ENCODE measurements around the gene BTBD2.

DNA sequence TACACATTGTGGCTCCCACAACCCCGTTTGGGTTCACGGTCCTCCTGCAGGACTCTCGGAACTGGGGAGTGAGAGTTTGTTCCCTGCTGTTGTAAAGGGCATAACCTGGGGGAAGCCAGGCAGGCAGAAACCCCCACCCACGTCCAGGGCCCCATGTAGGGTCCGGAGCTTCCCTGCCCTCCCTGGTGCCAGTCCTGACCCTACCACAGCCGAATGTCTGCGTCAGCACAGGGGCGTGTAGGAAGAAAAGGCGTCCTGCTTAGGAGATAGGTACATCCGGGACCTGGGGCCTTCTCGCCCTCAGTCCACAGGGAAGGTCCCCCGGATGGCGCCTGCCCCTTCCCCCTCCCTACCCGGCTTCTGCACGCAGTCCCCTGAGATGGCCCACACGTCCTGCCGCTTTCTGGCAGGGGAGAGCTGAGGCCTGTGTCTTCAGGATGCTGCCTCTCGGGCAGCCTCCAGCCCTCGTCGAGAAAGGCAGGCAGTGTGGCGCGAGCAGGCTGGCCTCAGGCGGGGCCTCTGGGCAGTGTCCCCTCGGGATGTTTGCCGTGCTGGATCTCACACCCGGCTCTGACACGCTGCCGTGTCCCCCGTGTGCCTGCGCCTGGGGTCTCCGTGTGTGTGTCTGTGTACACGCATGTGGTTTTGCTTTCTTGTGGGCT is 55.5 kb downstream of the BTBD2 start:
- TF ChIP-seq EZH2 (IDR thresholded peaks at IDR 0.05) (no peak), EZH2phosphoT487 (IDR thresholded peaks at IDR 0.05) (no peak)
- TF ChIP-seq, protein P1, sequence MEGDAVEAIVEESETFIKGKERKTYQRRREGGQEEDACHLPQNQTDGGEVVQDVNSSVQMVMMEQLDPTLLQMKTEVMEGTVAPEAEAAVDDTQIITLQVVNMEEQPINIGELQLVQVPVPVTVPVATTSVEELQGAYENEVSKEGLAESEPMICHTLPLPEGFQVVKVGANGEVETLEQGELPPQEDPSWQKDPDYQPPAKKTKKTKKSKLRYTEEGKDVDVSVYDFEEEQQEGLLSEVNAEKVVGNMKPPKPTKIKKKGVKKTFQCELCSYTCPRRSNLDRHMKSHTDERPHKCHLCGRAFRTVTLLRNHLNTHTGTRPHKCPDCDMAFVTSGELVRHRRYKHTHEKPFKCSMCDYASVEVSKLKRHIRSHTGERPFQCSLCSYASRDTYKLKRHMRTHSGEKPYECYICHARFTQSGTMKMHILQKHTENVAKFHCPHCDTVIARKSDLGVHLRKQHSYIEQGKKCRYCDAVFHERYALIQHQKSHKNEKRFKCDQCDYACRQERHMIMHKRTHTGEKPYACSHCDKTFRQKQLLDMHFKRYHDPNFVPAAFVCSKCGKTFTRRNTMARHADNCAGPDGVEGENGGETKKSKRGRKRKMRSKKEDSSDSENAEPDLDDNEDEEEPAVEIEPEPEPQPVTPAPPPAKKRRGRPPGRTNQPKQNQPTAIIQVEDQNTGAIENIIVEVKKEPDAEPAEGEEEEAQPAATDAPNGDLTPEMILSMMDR (IDR thresholded peaks at IDR 0.05): no peak
